Measurements from ENCODE around the gene MUC20. TPM values are rescaled to one million over a fixed set of nuclear protein-coding genes. Genes with fewer than 3 reads are reported as not detected.

Gene MUC20
- total and polyA plus RNA-seq, 2 of the 8 experiments (the other 6 are each of a cell fraction or from before 2014, with no cell fraction given): 0.24 to 0.26 TPM

- ChIA-PET CTCF (ENCODE audit: partially characterized antibody) (interaction anchor here (4.4 kb wide), 1 partner anchor 83 kb away, joined by 23 read pairs; no protein-coding TSS in a partner anchor), POLR2A (ENCODE audit: partially characterized antibody) (no interaction called here)
- Histone ChIP-seq H4K20me1 (replicated peaks in 1 of 2; ENCODE audit: control insufficient read depth in 1 of 2, insufficient read depth in 2 of 2, low read length in 2 of 2) (no peaks in the 10 kb centered on the region), H3K4me3 (ENCODE audit: extremely low read depth in 1 of 4, insufficient read depth in 2 of 4, low read depth in 3 of 4, low read length in 4 of 4) (no peak overlapping the region), H4K5ac (ENCODE audit: insufficient read length, low read depth, low read length) (no peak overlapping the region), H2AK5ac (ENCODE audit: low read depth, low read length) (no peak overlapping the region), H3K23me2 (ENCODE audit: low read depth, low read length) (peaks cover 7% of the 10 kb centered on the region; the same call in 1 of the 2 replicates), H3K4me2 (ENCODE audit: insufficient read depth in 1 of 2, low read depth in 2 of 2, low read length in 2 of 2) (no peak overlapping the region), H3K4me1 (replicated peaks in 1 of 4; ENCODE audit: control insufficient read depth in 3 of 4, insufficient read depth in 4 of 4, low read length in 3 of 4) (no peaks in the 10 kb centered on the region), H3K23ac (ENCODE audit: insufficient read length) (no peak overlapping the region), H2AFZ (ENCODE audit: low read length) (no peak overlapping the region), H3K18ac (ENCODE audit: extremely low read depth, low read length) (no peak overlapping the region), H4K8ac (ENCODE audit: extremely low read depth, insufficient read depth, low read length) (no peak overlapping the region), H3K56ac (replicated peaks; ENCODE audit: insufficient read length, low read depth, low read length) (no peak overlapping the region), H3K79me2 (ENCODE audit: control insufficient read depth in 1 of 2, insufficient read depth in 2 of 2, low read length in 2 of 2) (no peaks in the 10 kb centered on the region), H2BK20ac (ENCODE audit: low read length) (no peak overlapping the region), H3K9ac (replicated peaks in 1 of 4; ENCODE audit: extremely low read depth in 1 of 4, low read depth in 3 of 4, low read length in 3 of 4) (no peak overlapping the region), H2BK120ac (replicated peaks; ENCODE audit: low read depth, low read length) (no peak overlapping the region), H3K14ac (ENCODE audit: insufficient read length) (no peak overlapping the region), H3K36me3 (ENCODE audit: control insufficient read depth in 2 of 4, insufficient read depth in 4 of 4, low read length in 3 of 4) (no peaks in the 10 kb centered on the region), H2BK5ac (ENCODE audit: low read depth, low read length) (no peak overlapping the region), H3K27ac (ENCODE audit: low read depth, low read length) (no peak overlapping the region), H2BK15ac (ENCODE audit: low read length) (no peak overlapping the region), H3K9me3 (ENCODE audit: insufficient read depth in 2 of 2, low read depth in 1 of 2, low read length in 1 of 2) (peaks cover 2 to 5% of the 10 kb centered on the region in 2 experiments; a peak in 2 of 4 replicates), H2BK12ac (ENCODE audit: low read depth, low read length) (no peak overlapping the region), H3K79me1 (ENCODE audit: low read depth, low read length) (no peaks in the 10 kb centered on the region), H3K4ac (replicated peaks; ENCODE audit: insufficient read length, low read depth, low read length) (no peak overlapping the region), H4K91ac (replicated peaks; ENCODE audit: insufficient read length, low read length) (no peak overlapping the region), H3K27me3 (replicated peaks in 1 of 4; ENCODE audit: control insufficient read depth in 3 of 4, extremely low read depth in 1 of 4, insufficient read depth in 3 of 4, low read length in 3 of 4) (no peaks in the 10 kb centered on the region; a peak in 2 of 7 replicates)
- WGBS, 2 experiments (ENCODE audit: extremely low coverage in 1 of 2, insufficient coverage in 1 of 2, insufficient read length in 1 of 2, insufficient replicate concordance in 2 of 2, low coverage in 1 of 2, low lambda C conversion rate in 2 of 2, missing lambda C conversion rate in 1 of 2): 84% methylated on average over 6 of the region's 10 CpGs; no CpG with 5 or more reads in 1 of the 2 experiments
- no peak for TF ChIP-seq CEBPB (IDR thresholded peaks at IDR 0.05; ENCODE audit: low read depth, low read length)
- no peak for TF ChIP-seq BCL11A (IDR thresholded peaks at IDR 0.05; ENCODE audit: low read depth in 2 of 2, low read length in 2 of 2)
- TF ChIP-seq NRF1 (IDR thresholded peaks at IDR 0.05; ENCODE audit: low read depth, low read length): no peak
- TF ChIP-seq ATF3 (IDR thresholded peaks at IDR 0.05; ENCODE audit: insufficient read depth, low read depth, low read length): no peak
- no peak for TF ChIP-seq TCF12 (IDR thresholded peaks at IDR 0.05; ENCODE audit: low read depth, low read length)
- no peak for DNase-seq (ENCODE audit: low read depth in 1 of 2, low spot score in 2 of 2)
- FAIRE-seq: no peak
These were observed 47.0 kb downstream of the MUC20 start for GRCh38 chr3:195767792-195768191.

Measured in H1 (cell line).